OCI-LY1 (cell line): Measurements from ENCODE around the gene ARL14.

Source experiments
- EZH2 ChIP-seq: fragments of 200-600 bp; sonication (generic), shearing (Covaris generic); IDR thresholded peaks from 2 replicates; pipeline ENCODE4 v1.8.0; 2017; ENCODE audit warnings: borderline replicate concordance, mixed run types, mild to moderate bottlenecking, antibody characterized with exemption, low read length, moderate library complexity, mixed read lengths
- TF ChIP-seq, protein P1 (sequence below): fragments of 200-600 bp; sonication (generic), shearing (Covaris generic); IDR thresholded peaks from 2 replicates; pipeline ENCODE4 v1.5.1; 2017; ENCODE audit warnings: mild to moderate bottlenecking, antibody characterized with exemption, low read length, moderate library complexity, mixed read lengths

- TF ChIP-seq, protein P1, sequence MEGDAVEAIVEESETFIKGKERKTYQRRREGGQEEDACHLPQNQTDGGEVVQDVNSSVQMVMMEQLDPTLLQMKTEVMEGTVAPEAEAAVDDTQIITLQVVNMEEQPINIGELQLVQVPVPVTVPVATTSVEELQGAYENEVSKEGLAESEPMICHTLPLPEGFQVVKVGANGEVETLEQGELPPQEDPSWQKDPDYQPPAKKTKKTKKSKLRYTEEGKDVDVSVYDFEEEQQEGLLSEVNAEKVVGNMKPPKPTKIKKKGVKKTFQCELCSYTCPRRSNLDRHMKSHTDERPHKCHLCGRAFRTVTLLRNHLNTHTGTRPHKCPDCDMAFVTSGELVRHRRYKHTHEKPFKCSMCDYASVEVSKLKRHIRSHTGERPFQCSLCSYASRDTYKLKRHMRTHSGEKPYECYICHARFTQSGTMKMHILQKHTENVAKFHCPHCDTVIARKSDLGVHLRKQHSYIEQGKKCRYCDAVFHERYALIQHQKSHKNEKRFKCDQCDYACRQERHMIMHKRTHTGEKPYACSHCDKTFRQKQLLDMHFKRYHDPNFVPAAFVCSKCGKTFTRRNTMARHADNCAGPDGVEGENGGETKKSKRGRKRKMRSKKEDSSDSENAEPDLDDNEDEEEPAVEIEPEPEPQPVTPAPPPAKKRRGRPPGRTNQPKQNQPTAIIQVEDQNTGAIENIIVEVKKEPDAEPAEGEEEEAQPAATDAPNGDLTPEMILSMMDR = no peak
- no peak for TF ChIP-seq EZH2
These were observed 20.8 kb downstream of the ARL14 start for GRCh38 chr3:160697637-160698380.
